SU-DHL-6 (cell line): ENCODE data around the gene OSBPL5.

Experiments used
- EZH2phosphoT487 ChIP-seq: fragments of 200-600 bp; sonication (generic), shearing (Covaris generic); conservative IDR thresholded peaks from 2 replicates; pipeline ENCODE4 v1.6.1; 2018; ENCODE audit warnings: mild to moderate bottlenecking, antibody characterized with exemption, low read length, moderate library complexity, mixed read lengths
- TF ChIP-seq, protein P1 (sequence below): fragments of 200-600 bp; sonication (generic); IDR thresholded peaks from one replicate; pipeline ENCODE4 v1.5.1; 2017; ENCODE audit warnings: antibody characterized with exemption, mild to moderate bottlenecking, low read length, moderate library complexity; ENCODE audit not compliant: insufficient read depth, poor library complexity, severe bottlenecking

GRCh38 chr11:3164552-3165151 lies 458 bp downstream of the OSBPL5 start:
- TF ChIP-seq, protein P1, sequence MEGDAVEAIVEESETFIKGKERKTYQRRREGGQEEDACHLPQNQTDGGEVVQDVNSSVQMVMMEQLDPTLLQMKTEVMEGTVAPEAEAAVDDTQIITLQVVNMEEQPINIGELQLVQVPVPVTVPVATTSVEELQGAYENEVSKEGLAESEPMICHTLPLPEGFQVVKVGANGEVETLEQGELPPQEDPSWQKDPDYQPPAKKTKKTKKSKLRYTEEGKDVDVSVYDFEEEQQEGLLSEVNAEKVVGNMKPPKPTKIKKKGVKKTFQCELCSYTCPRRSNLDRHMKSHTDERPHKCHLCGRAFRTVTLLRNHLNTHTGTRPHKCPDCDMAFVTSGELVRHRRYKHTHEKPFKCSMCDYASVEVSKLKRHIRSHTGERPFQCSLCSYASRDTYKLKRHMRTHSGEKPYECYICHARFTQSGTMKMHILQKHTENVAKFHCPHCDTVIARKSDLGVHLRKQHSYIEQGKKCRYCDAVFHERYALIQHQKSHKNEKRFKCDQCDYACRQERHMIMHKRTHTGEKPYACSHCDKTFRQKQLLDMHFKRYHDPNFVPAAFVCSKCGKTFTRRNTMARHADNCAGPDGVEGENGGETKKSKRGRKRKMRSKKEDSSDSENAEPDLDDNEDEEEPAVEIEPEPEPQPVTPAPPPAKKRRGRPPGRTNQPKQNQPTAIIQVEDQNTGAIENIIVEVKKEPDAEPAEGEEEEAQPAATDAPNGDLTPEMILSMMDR, result no peak
- TF ChIP-seq EZH2phosphoT487, result no peak
